ENCODE results near the gene KNCN. TPM values are rescaled to one million over a fixed set of nuclear protein-coding genes. Genes with fewer than 3 reads are reported as not detected.

Gene KNCN
- polyA plus RNA-seq, 1 experiment: not detected

- Histone ChIP-seq H3K27me3 (ENCODE audit: control insufficient read depth, insufficient read depth, low read length) (no peaks in the 10 kb centered on the region), H3K4me3 (ENCODE audit: low read depth, low read length) (no peak overlapping the region), H3K36me3 (ENCODE audit: control insufficient read depth, insufficient read depth, low read length) (peaks cover 16% of the 10 kb centered on the region)
- TF ChIP-seq, protein P1, sequence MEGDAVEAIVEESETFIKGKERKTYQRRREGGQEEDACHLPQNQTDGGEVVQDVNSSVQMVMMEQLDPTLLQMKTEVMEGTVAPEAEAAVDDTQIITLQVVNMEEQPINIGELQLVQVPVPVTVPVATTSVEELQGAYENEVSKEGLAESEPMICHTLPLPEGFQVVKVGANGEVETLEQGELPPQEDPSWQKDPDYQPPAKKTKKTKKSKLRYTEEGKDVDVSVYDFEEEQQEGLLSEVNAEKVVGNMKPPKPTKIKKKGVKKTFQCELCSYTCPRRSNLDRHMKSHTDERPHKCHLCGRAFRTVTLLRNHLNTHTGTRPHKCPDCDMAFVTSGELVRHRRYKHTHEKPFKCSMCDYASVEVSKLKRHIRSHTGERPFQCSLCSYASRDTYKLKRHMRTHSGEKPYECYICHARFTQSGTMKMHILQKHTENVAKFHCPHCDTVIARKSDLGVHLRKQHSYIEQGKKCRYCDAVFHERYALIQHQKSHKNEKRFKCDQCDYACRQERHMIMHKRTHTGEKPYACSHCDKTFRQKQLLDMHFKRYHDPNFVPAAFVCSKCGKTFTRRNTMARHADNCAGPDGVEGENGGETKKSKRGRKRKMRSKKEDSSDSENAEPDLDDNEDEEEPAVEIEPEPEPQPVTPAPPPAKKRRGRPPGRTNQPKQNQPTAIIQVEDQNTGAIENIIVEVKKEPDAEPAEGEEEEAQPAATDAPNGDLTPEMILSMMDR (IDR thresholded peaks at IDR 0.05; ENCODE audit: insufficient read depth, low read depth, low read length): no peak
- ChIA-PET POLR2A (no interaction called here), CTCF (interaction anchor here (1.6 kb wide), 1 partner anchor 10 kb away, joined by 7 read pairs; no protein-coding TSS in a partner anchor)
- DNase-seq (ENCODE audit: low read depth): no peak
Measured at GRCh38 chr1:46558141-46558963, 6.9 kb upstream of the KNCN start.

DNA sequence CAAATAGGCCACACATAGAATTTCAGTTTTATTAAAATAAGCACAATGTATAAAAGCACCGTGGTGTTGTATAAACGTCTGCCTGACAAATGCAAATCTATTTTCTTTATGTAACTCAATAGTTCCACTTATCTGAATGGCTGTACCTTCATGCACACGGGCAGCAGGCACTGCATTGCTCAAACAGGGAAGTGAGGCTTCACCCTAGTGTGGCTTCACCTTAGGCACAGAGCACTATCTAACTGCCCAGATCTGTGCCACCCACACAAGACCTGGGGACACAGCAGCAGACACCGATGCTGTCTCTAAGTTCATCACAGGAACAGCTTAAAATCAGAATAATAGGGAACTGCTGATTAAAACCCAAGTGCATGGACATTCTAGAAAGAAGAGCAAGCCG is 6.0 kb upstream of the KNCN start:
- H3K36me3 ChIP-seq (ENCODE audit: control insufficient read depth, insufficient read depth, low read length): peaks cover 16% of the 10 kb centered on the region
- no peak for DNase-seq (ENCODE audit: low read depth)
- TF ChIP-seq, protein P1 (IDR thresholded peaks at IDR 0.05; ENCODE audit: insufficient read depth, low read depth, low read length): no peak
- ChIA-PET CTCF (no interaction called here), POLR2A (no interaction called here)
- no peaks in the 10 kb centered on the region for H3K27me3 ChIP-seq (ENCODE audit: control insufficient read depth, insufficient read depth, low read length)
- no peak overlapping the region for H3K4me3 ChIP-seq (ENCODE audit: low read depth, low read length)

DNA sequence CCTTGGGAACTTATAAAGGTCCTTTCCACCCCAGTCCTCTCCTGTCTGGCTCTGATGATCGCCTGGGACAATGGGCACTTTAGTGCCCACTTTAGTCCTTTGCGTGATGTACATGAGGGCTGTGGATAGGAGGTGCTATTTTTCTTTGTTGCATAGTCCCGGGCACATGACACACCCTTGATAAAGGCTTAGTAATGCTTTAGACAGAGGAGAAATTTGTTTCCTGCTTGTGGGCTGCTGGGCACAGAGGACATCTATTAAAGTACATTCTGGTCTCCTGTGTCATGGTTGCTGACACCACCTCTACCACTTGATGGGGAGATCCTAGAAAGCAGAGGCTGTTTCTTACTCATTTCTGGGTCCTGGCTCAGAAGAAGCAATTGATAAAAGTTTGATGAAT is 5.4 kb upstream of the KNCN start:
- H3K27me3 ChIP-seq (ENCODE audit: control insufficient read depth, insufficient read depth, low read length): peaks cover 1% of the 10 kb centered on the region; the same call in 1 of the 2 replicates
- TF ChIP-seq, protein P1 (IDR thresholded peaks at IDR 0.05; ENCODE audit: insufficient read depth, low read depth, low read length): peak; percentile 8; the same call in 1 of the 2 replicates
- CTCF ChIA-PET: no interaction called here
- POLR2A ChIA-PET: no interaction called here
- no peak overlapping the region for H3K4me3 ChIP-seq (ENCODE audit: low read depth, low read length)
- DNase-seq (ENCODE audit: low read depth): peak; percentile 22
- H3K36me3 ChIP-seq (ENCODE audit: control insufficient read depth, insufficient read depth, low read length): peaks cover 14% of the 10 kb centered on the region

DNA sequence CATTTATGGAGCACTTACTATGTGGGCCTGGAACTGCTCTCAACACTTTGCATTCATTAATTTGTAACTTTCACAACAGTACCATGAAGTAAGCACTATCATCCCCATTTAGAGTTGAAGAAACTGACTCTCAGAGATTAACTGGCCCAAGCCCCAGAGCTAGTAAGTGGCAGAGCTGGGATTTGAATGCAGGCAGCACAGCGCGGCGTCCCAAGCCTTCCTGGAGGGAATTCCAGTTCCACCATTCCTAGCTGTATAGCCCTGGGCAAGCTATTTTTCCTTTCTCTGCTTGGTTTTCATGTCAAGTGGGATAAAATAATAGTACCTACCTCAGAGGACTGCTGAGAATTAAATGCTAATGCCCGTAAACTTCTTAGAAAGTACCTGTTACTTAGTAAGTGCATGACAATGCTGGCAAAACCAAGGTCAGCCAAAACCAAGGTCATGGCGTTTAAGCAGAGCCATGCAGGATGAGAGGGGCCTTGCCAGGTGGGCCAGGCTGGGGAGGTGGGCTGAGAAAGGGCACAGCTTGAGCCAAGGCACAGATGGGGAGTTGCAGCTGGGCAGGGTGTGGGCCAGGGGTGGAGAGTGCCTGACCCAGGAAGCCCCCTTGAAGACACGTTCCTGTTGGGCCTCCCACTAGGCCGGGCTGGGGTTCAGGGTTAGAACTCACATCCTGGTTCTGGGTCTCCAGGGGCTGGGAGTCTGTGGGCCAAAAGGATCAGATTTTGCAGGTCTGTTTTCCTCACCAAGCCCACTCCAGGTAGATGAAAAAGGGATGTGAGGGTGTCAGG is 4.6 kb upstream of the KNCN start:
- Histone ChIP-seq H3K4me3 (ENCODE audit: low read depth, low read length) (no peak overlapping the region), H3K27me3 (ENCODE audit: control insufficient read depth, insufficient read depth, low read length) (peaks cover 1% of the 10 kb centered on the region; the same call in 1 of the 2 replicates), H3K36me3 (ENCODE audit: control insufficient read depth, insufficient read depth, low read length) (peaks cover 7% of the 10 kb centered on the region)
- TF ChIP-seq, protein P1 (IDR thresholded peaks at IDR 0.05; ENCODE audit: insufficient read depth, low read depth, low read length): no peak
- ChIA-PET POLR2A (no interaction called here), CTCF (interaction anchor here (1.1 kb wide), 1 partner anchor 79 kb away, joined by 4 read pairs; no protein-coding TSS in a partner anchor)
- DNase-seq (ENCODE audit: low read depth): no peak

All from BJ (cell line).